Left lung (tissue), 10 donors: Measurements from ENCODE around the gene LPCAT4. TPM values are rescaled to one million over a fixed set of nuclear protein-coding genes. Genes with fewer than 3 reads are reported as not detected.
"Not testable (repeated sequence)": the region's sequence is repeated elsewhere in the genome, so short reads cannot be mapped to it uniquely, and the experiment has no call there.

Experiments used
- ATAC-seq: fragments of 200-7000 bp; cut with Tn5 transposase; one replicate; pipeline ENCODE4 v1.9.1; 2020; ENCODE audit warnings: moderate library complexity
- DNase-seq, 4 donors: peaks; one replicate each; pipeline ENCODE4 v3.0.0-alpha.2; 2013 to 2020
- H3K27ac ChIP-seq, 2 donors: fragments of 200-600 bp; sonication (generic) in 1 of 2; one replicate each; pipeline versions ENCODE4 v1.5.0 to v1.8.0; 2020 to 2021
- H3K27me3 ChIP-seq, 2 donors: fragments of 200-600 bp; sonication (generic) in 1 of 2; one replicate each; pipeline versions ENCODE4 v1.5.0 to v1.8.0; 2020 to 2021
- H3K36me3 ChIP-seq, 2 donors: fragments of 200-600 bp; sonication (generic) in 1 of 2; one replicate each; pipeline versions ENCODE4 v1.5.0 to v1.8.0; 2020 to 2021
- H3K4me1 ChIP-seq, 2 donors: fragments of 200-600 bp; one replicate each; pipeline ENCODE4 v1.8.0; 2021
- H3K4me3 ChIP-seq, 2 donors: fragments of 200-600 bp; sonication (generic) in 1 of 2; one replicate each; pipeline versions ENCODE4 v1.5.0 to v1.8.0; 2020 to 2021; ENCODE audit warnings: mild to moderate bottlenecking in 1 of 2
- H3K9me3 ChIP-seq, 2 donors: fragments of 200-600 bp; sonication (generic) in 1 of 2; one replicate each; pipeline versions ENCODE4 v1.5.0 to v1.8.0; 2020 to 2021
- intact Hi-C, 2 donors: fragments of 100-400 bp; cut with DNase I; formaldehyde crosslinking; loops; one replicate each; pipeline versions ENCODE4 v1.11.2 to v1.14.2; 2022
- polyA plus RNA-seq, 6 donors: library from polyadenylated mRNA; unstranded; fragments of 120-200 nt; gene quantifications; one replicate each; pipeline ENCODE4 v1.2.1, GENCODE V29; 2013; ENCODE audit not compliant: insufficient read length in 6 of 6
- total RNA-seq, 2 donors: library from RNA; stranded (reverse); fragmentation: NEBNext Ultra II Directional; extraction: Animal tissue kit (Norgen Biotek cat#: 25700); gene quantifications; one replicate each; pipeline ENCODE4 v1.2.1, GENCODE V29; 2021
- TF ChIP-seq, protein P1 (sequence below), 2 donors: fragments of 200-600 bp; sonication (generic) in 1 of 2; IDR thresholded peaks; one replicate each; pipeline versions ENCODE4 v1.5.0 to v1.8.0; 2021; ENCODE audit warnings: antibody characterized with exemption in 2 of 2
- donor health status: DM: no; HTN: yes; CAD: no.
- donor health status: DM: no; HTN: no; CAD: no.

LPCAT4 gene
- total and polyA plus RNA-seq, 8 donors = 34.9 to 53.0 (median 45.4) TPM

DNA sequence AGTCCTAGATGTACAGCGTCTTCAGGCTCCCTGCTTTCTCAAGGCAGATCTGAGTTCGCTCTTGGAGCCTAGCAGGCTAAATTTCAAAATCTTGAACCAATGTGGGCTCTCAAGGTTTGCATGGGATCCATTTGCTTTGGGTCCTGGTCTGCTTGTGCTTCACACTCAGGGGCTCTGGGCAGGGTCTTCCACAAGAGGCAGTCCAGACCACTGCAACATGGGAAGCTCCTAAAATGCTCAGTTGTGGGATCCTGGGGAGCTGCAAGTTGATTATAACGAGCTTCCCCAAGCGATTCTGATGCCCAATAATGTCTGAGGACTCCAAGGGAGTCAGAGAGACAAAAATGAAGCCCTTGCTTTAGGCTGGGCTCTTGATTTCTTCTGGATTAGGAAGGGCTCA lies 17.2 kb downstream of the LPCAT4 start:
- no peaks in the 10 kb centered on the region for H3K27me3 ChIP-seq
- H3K4me1 ChIP-seq = no peaks in the 10 kb centered on the region
- intact Hi-C loops = no loop called here
- TF ChIP-seq, protein P1, sequence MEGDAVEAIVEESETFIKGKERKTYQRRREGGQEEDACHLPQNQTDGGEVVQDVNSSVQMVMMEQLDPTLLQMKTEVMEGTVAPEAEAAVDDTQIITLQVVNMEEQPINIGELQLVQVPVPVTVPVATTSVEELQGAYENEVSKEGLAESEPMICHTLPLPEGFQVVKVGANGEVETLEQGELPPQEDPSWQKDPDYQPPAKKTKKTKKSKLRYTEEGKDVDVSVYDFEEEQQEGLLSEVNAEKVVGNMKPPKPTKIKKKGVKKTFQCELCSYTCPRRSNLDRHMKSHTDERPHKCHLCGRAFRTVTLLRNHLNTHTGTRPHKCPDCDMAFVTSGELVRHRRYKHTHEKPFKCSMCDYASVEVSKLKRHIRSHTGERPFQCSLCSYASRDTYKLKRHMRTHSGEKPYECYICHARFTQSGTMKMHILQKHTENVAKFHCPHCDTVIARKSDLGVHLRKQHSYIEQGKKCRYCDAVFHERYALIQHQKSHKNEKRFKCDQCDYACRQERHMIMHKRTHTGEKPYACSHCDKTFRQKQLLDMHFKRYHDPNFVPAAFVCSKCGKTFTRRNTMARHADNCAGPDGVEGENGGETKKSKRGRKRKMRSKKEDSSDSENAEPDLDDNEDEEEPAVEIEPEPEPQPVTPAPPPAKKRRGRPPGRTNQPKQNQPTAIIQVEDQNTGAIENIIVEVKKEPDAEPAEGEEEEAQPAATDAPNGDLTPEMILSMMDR (IDR thresholded peaks at IDR 0.05) = no peak
- H3K9me3 ChIP-seq = no peaks in the 10 kb centered on the region
- no peak for DNase-seq
- H3K4me3 ChIP-seq = no peak overlapping the region
- no peak for ATAC-seq
- no peak overlapping the region for H3K27ac ChIP-seq
- no peaks in the 10 kb centered on the region for H3K36me3 ChIP-seq

DNA sequence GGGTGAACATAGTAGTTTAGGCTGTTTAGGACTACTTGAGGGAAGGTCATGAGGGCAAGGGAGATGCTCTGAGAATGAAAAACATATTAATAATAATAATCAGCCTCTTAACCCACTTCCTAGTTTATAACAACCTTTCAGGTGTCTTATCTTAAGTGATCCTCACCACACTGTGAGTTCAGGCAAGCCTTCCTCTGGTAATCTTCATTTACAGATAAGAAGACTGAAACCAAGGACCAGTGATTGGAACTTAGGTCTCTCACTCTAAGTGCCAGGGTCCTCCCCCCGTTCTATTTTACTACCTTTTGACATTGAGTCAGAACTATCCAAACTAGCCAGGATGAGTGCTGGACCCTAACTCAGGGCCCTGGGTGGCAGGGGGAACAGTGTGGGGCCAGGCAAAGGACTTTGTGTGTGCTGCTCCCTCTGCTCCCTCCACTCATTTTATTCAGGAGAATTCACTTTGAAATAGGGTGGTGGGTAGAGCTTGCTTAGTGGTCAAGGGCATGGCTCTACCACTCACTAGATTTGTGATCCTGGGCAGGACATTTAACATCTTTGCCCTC lies 18.2 kb downstream of the LPCAT4 start:
- Histone ChIP-seq H3K9me3 (no peaks in the 10 kb centered on the region), H3K4me3 (no peak overlapping the region), H3K4me1 (no peaks in the 10 kb centered on the region), H3K27ac (no peak overlapping the region), H3K36me3 (no peaks in the 10 kb centered on the region), H3K27me3 (no peaks in the 10 kb centered on the region)
- TF ChIP-seq, protein P1 (IDR thresholded peaks at IDR 0.05) = no peak
- intact Hi-C loops = no loop called here
- ATAC-seq = no peak
- DNase-seq = no peak

DNA sequence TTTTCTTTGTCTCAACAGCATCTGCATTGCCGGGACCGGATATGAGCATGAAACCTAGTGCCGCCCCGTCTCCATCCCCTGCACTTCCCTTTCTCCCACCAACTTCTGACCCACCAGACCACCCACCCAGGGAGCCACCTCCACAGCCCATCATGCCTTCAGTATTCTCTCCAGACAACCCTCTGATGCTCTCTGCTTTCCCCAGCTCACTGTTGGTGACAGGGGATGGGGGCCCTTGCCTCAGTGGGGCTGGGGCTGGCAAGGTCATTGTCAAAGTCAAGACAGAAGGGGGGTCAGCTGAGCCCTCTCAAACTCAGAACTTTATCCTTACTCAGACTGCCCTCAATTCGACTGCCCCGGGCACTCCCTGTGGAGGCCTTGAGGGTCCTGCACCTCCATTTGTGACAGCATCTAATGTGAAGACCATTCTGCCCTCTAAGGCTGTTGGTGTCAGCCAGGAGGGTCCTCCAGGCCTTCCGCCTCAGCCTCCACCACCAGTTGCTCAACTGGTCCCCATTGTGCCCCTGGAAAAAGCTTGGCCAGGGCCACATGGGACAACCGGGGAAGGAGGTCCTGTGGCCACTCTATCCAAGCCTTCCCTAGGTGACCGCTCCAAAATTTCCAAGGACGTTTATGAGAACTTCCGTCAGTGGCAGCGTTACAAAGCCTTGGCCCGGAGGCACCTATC lies 18.9 kb downstream of the LPCAT4 start:
- ATAC-seq (no peak), DNase-seq (no peak)
- Histone ChIP-seq H3K4me1 (no peaks in the 10 kb centered on the region), H3K27me3 (no peaks in the 10 kb centered on the region), H3K27ac (no peak overlapping the region), H3K36me3 (no peaks in the 10 kb centered on the region), H3K9me3 (no peaks in the 10 kb centered on the region), H3K4me3 (no peak overlapping the region)
- TF ChIP-seq, protein P1 (IDR thresholded peaks at IDR 0.05) = no peak
- intact Hi-C loops = no loop called here

DNA sequence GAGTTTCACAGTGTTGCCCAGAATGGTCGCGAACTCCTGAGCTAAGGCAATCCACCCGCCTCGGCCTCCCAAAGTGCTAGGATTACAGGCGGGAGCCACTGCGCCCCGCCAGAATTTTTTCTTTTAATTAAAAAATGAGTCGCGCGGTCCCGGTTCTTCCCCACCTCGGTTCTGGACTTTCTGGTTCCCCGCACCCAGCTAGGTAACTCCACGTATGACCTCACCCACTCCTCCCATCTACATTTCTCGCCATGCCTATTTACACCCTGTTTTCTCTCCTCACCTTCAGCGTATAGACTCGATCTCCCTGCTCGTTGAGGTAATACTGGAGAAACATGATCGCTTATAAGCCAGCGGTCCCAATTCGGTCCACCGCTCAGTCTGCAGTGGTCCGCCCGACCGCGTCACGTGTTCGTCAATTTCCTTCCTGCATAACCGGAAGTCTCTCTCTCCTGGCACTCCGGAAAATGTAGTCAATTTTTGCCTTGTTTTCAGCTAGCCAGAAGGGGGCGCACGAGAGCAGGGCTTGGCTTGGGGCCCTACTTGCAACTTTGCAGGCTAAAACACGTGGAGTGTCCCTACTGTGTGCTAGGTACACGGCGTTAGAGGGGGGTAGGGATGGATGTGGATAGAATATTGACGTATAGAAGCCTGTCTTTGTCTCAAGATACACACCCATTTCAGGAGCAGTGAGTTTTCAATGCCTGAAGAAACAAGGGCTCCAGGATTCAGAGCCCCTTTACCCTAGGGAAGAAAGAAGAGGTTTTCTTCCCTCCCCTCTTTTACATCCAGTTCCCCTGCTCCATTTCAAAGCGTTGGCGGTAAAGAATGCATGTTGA lies 24.0 kb downstream of the LPCAT4 start, which contains the start of the genes NOP10 and NUTM1:
Gene NOP10 (minus strand): TSS at position 400 of the 839 bp plus-strand sequence. CDS start 63 bp downstream, at position 337.
Gene NUTM1 (plus strand): TSS at position 579 of the 839 bp plus-strand sequence. CDS start 382 bp downstream, outside the sequence.
- intact Hi-C loops = no loop called here
- peak within 1 kb of the TSS; percentile 60 to 66 for H3K4me3 ChIP-seq
- peaks cover 5 to 41% of the 10 kb centered on the region in 2 donors for H3K4me1 ChIP-seq
- no peaks in the 10 kb centered on the region for H3K27me3 ChIP-seq
- peak within 1 kb of the TSS; percentile 88 to 94 for H3K27ac ChIP-seq
- peaks cover 0 to 35% of the 10 kb centered on the region in 2 donors for H3K36me3 ChIP-seq
- no peaks in the 10 kb centered on the region for H3K9me3 ChIP-seq
- TF ChIP-seq, protein P1 (IDR thresholded peaks at IDR 0.05) = peak; percentile 89 to 94
- ATAC-seq (peak; percentile 98), DNase-seq (peak; percentile 86 to 94 (median 92))

DNA sequence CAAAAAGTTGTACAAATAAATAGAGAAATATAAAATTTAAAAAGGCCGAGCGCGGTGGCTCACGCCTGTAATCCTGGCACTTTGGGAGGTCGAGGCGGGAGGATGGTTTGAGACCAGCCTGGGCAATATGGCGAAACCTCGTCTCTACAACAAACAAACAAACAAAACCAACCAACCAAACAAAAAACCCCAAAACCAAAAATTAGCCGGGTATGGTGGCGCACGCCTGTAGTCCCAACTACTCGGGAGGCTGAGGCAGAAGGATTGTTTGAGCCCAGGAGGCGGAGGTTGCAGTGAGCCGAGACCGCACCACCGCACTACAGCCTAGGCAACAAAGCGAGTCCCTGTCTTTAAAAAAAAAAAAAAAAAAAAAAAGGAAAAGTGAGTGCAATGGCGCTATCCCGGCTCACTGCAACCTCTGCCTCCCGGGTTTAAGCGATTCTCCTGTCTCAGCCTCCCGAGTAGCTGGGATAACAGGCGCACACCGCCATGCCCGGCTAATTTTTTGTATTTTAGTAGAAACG lies 24.7 kb downstream of the LPCAT4 start:
- peaks cover 0 to 35% of the 10 kb centered on the region in 2 donors for H3K36me3 ChIP-seq
- H3K9me3 ChIP-seq, intact Hi-C loops, H3K27me3 ChIP-seq, DNase-seq, ATAC-seq: not testable (repeated sequence)
- H3K4me3 ChIP-seq = peak overlapping the region; percentile 60 to 66
- H3K27ac ChIP-seq = peak overlapping the region; percentile 88 to 94
- H3K4me1 ChIP-seq = peaks cover 5 to 41% of the 10 kb centered on the region in 2 donors
